Activated CD4-positive, alpha-beta T cell treated with anti-CD3 and anti-CD28 coated beads, Interleukin-2, Interleukin-6, amounts not matched to agents 100 ng/mL and 50 ng/mL, durations not matched to agents 16 hours and 8 hours (primary cell): ENCODE data around the gene SPATA21.

Source experiments
- DNase-seq: peaks from one replicate; pipeline ENCODE4 v3.0.0-alpha.2; 2020

SPATA21 gene

DNA sequence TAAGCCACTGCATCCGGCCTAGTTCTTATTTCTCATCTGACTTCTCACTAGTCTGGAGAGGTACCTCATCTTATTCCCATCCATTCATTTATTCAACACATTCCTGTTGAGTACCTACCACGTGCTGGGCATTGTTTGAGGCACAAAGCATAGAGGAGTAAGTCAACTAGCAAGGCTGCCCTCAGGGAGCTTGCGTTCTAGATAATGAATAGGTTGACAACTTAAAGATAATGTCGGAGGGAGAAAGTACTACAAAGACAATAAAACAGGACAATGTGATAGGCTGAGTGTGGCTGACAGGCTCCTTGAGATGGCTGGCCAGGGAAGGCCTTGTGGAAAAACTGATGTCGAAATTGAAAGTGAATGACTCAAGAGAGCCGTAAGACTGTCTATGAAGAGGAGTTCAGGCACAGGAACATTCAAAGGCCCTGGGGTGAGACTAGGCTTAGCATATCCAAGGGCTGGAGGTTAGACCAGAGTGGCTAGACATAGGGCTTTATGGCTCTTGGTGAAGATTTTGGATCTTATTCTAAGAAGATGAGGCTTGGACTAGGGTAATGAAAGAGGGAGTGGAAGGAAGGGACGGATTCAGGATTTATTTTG is 18.3 kb downstream of the SPATA21 start:
- peak; percentile 27 for DNase-seq

DNA sequence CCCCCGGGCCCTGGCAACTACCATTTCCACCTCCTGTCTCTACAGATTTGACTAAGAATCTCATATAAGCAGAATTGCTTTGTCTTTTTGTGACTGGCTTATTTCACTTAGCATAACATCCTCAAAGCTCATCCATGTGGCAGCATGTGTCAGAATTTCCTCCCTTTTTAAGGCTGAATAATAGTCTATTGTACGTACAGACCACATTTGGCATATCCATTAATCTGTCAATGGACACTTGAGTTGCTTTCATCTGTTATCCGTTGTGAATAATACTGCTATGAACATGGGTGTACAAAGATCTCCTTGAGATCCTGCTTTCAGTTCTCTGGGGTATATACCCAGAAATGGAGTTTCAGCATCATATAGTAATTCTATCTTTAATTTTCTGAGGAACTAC is 24.0 kb downstream of the SPATA21 start:
- DNase-seq = no peak

DNA sequence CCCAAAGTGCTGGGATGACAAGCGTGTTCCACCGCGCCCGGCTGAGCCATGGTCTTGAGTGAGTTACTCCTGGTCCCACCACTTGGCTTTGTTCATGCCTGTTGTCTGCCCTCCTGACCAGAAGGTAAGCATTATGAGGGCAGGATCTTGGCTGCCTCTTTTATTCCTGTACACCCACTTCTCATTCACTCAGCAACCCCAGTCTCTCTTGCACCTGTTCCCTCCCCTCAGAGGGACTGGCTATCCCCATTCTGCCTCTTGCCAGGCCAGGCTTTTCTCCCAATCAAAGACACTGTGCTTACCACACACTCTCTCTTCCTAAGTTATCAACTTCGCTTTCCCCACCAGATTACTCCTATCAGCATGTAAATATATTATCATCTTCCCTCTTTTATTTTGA is 26.4 kb downstream of the SPATA21 start:
- DNase-seq = no peak

DNA sequence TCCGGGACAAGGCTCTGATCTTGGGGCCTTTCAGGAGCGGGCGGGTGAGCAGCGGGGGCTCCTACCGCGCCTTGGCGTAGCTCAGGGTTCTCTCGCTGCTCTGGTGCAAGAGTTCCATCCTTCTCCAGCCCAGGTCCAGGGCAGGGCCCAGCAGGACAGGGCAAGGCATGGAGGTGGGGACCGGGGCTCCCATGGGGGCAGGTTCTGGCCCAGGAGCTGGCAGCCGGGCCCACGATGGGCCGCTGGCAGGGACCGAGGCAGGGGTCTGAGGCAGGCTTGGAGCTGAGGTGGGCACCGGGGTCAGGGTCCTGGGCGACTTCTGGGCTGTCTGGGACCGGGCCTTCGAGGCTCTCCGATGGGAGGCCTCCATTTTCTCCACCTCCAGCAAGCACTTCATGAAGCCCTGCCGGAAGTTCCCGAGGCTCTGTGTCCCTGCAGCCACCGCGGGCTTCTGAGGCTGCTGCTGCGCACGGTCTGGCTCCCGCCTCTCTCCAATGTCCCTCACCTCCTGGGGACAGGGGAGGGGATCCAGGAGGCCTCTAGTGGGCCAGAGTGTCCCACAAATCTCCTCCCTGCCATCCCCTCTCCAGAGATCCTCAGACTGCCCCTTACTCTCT is 27.6 kb downstream of the SPATA21 start:
- DNase-seq = no peak

DNA sequence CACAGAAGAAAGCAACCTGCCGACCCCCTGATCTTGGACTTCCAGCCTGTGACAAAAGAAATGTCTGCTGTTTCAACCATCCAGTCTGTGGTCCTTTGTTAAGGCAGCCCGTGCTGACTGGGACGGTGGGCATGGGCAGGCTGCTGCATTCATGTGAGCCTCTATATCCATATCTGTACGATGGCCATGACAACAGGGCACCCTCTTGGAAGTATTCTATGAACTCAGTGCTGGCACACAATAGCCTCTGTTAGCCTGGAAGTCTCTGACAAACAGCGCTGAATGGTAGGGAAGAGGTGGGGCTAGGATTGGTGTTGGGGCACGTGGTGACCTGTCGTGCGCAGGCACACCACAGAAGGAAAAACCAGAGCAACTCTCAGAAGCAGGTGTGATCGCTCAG is 30.4 kb downstream of the SPATA21 start:
- no peak for DNase-seq

DNA sequence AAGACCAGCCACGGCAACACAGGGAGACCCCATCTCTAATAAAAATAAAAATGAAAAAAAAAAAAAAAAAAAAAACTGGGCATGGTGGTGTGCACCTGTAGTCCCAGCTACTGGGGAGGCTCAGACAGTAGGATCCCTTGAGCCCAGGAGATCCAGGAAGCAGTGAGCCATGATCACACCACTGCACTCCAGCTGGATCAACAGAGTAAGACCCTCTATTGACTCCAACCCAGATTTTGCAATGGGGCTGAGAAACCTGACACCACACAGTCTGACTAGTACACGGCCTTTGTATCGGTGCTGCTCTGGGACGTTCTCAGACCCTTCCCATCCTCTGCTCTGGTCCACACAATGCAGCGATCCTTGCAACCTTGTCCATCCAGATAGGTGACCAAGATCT is 31.8 kb downstream of the SPATA21 start:
- DNase-seq = no peak

DNA sequence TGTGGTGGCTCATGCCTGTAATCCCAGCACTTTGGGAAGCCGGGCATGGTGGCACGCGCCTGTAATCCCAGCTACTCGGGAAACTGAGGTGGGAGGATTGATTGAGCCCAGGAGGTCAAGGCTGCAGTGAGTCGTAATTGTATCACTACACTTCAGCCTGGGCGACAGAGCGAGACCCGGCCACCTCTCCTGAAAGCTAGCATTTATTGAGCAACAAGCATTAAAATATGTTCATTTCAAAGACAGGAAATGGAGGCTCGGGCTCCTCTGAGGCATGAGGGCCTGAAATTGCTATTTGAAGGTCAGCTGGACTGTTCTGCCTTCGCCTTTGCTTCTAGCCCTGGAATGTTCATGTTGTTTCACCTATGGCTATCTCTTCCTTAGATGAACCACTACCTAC is 34.5 kb downstream of the SPATA21 start:
- DNase-seq = no peak

DNA sequence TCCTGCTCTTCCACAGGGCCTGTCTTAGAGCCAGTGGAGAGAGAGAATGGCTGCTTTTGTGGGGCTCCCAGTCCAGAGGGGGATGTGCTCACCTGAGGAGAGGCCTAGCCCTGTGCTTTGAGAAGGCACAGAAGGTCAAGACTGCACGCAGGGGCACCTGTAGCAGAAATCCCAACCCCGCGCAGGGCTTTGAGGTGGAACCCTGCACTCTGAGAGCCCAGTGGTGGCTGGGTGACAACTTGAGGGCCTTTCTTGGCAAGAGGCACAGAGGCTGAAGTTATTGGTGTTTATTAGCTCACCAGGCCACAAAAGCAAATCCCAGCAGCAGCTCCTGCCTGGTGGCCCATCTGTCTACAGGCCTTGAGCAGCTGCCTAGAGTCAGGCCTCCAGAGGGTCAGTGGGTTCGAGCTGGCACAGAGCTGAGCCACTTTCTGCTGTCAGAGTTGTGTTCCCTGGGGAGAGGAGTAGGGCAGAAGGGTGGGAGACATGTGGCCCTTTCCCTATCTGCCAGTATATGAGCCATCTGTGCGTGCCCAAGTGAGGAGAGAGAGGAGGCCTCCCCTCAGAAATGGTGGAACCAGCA is 38.8 kb downstream of the SPATA21 start:
- DNase-seq = no peak

DNA sequence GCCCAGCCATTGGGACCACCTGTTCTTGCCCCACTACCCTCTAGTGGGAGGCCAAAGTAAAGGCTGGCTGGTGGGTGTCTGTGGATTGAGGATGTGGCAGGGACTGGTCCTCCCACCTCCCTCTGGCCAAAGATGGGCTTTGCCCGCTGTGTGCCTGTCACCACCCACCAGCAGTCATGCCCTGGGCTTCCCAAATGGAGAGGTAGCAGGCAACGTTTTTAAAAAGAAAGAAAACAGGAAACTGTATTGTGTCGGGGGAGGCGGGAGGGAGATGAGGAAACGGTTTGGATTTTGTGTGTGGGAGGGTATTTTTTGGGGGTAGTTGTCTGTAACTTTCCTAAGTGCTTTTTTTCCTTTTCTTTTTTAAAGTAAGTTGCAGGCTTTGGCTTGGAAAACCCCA is 40.1 kb downstream of the SPATA21 start:
- no peak for DNase-seq

DNA sequence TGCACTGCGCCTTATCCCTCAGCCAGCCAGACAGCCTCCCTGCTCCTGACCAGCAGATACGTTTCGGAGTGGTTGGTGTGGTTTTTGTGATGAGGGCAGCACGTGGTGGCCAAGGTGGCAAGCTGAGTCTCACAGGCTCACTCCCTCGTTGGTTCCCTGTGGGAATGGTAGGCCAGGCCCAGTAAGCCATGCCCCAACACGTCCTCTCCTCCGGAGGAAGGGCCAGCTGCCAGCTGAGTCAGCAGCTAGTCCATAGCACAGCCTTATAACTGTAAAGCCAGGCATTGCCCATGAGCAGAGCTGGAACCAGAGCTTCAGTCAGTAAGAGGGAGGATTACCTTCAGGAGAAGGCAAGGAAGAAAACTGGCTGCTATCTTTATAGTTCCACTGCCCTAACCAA is 40.6 kb downstream of the SPATA21 start:
- DNase-seq = no peak

DNA sequence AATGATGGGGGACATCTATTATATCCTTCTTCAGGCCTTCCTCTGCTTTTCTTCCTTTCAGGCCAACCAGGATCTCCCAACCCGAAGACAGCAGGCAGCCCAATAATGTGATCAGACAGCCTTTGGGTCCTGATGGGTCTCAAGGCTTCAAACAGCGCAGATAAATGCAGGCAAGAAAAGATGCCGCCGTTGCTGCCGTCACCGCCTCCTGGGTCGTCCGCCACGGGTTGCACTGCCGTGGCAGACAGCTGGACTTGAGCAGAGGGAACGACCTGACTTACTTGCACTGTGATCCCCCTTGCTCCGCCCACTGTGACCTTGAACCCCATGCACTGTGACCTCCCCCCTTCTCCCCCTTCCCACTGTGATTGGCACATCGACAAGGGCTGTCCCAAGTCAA is 42.2 kb downstream of the SPATA21 start:
- DNase-seq = no peak

DNA sequence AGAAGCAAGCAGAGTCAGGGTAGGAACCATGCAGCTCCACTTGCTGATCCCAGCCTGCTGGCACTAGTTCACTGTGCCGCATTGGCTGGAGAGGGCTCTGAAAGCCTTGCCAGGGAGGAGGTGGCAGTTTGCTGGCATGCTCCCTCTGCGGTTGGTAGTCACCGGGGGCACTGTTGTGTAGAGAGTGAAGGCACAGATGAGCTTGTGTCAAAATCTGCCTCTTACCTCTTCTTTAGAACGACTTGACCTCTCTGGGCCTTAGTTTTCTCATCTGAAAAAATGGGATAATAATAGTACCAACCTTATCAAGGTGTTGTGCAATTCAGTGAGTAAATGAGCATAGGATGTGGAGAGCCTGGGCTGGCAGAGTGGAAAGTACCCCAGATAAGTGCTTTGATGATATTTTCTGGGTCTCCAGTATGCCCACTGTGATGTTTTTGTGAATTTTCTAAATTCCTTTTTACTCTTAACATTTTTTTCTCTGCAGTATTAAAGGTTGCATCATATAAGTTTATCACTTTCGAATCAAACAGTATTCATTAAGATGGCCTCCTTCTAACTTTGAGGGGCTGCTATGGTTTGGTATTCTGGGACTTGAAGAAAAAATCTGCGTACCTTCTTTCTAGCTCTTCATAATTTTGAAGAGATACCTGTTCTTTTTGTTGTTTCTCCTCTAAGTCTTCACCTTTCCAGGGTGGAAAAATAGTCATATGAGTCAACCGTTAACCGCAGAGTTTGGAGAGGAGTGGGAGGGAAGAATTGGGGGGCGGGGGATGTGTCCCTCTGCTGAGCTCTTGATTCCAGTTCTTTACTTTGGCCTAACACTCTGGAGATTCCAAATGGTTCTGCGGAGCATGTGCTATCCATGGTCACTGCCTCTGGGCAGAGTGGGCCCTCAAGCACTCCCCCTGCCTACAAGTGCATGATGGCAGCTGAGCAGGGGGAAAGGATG is 43.4 kb downstream of the SPATA21 start:
- DNase-seq = no peak

DNA sequence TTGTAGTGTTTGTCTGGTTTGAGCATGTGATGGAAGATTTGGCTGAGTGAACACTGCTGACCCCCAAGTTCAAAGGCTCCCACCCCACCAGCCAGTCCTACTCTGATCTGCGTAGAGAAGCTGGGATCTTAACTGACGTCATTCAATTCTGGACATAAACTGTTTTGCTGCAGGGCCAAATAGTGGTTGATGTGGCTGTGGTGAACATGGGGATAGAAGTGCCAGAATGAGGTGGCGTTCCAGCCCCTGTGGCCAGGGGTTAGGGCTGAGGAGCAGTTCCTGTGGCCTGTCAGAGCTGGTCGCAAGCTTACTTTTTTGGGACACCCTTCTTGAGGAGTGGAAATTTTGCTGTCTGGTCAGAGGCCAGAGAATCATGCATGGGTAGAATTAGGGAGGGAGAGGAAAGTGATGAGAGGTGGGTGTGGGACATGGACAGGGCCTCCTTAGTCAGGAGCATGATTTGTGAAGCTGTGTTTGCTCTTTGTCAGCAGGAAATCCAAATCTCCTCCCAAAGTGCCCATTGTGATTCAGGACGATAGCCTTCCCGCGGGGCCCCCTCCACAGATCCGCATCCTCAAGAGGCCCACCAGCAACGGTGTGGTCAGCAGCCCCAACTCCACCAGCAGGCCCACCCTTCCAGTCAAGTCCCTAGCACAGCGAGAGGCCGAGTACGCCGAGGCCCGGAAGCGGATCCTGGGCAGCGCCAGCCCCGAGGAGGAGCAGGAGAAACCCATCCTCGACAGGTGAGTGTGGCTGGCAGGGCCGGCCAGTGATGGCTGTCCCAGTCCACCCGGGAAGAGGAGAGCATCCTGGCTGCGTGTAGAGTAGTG is 44.3 kb downstream of the SPATA21 start:
- no peak for DNase-seq

DNA sequence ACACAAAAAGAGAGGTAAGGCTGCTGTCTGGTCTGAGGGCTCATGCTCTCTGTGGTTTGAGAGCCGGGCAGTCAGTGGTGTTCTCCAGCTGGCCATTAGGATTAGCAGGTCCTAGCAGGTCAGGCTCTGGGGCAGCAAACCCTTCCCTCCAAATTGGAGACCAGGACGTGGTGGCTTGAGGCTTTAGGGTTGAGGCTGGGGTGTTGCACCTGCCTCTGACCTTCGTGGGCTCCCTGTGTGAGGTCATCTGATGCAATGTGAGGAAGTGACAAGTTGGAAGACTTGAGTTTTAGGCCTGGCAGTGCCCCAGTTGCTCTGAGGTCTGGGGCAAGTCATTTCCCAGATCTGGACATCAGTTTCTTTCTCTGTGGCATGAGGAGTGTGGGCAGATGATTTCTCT is 45.8 kb downstream of the SPATA21 start:
- peak; percentile 50 for DNase-seq

DNA sequence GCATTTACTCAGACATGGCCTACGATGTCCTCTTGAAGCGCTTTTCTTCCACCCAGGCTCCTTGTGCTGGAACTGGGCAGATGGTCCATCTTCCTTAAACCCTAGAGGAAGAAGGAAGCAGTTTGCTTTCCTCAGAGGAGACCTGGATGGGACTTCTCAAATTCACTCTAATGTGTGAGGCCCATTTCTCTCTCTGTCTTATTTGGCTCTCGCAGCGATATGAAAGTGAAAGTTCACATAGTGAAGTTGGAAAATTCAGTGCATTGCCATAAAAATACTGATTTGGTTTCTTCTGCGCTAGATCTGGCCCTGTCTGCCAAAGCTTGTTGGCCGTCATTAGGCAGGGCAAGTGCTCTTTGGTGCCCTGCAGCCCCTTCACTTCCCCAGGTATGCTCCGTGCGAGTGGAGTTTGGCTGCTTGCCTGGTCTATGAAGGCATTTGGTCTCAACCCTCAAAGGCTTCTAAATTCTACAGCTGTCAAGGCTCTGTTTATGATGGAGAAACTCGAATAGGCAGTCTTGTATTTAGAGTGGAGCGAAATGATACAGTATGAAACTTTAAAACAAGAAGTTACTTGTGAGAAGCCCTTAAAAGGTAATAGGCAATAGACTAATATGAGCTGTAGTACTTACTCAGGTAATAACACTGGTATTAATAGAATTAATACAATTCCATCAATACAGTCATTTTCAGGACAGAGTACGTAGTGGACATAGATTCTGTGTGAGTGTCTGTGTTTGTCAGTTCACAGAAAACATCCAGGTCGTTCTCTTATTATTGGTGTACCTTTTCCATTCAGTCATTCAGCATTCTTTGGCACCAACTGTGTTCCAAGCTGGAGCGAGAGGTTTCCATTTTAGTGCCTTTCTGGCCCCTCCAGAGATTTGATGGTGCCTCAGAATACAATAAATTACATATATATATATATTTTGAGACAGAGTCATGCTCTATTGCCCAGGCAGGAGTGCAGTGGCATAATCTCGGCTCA is 49.7 kb downstream of the SPATA21 start:
- no peak for DNase-seq

DNA sequence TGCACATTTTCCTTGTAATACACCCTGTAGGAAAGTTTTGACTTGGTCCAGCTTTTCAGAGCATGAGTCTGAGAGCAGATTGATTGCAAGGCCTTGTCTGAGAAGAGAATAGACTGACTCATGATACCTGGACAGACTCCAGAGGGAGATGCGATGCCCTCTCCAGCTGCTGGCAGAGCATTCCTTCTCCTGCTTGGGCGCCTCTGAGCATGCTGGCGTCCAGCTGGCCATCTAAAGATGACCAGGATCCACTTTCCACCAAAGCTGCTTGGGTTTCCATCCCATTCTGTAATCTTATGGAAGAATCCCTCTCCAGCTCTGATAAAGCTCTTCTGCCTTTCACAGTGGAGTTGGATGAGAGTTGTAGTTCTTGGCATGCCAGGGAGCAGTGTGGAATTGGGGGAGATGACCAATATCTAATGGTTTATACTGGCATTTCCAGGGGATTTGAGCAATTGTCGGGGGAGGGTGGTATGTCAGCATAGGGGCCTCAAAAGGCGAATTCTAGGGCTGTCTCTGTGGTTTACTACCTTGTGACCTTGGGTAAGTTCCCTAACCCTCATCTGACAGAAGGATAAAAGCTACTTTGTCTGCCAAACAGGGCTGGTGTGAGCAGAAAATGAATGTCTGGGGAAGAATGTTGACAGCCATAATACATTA is 50.6 kb downstream of the SPATA21 start:
- DNase-seq = no peak

DNA sequence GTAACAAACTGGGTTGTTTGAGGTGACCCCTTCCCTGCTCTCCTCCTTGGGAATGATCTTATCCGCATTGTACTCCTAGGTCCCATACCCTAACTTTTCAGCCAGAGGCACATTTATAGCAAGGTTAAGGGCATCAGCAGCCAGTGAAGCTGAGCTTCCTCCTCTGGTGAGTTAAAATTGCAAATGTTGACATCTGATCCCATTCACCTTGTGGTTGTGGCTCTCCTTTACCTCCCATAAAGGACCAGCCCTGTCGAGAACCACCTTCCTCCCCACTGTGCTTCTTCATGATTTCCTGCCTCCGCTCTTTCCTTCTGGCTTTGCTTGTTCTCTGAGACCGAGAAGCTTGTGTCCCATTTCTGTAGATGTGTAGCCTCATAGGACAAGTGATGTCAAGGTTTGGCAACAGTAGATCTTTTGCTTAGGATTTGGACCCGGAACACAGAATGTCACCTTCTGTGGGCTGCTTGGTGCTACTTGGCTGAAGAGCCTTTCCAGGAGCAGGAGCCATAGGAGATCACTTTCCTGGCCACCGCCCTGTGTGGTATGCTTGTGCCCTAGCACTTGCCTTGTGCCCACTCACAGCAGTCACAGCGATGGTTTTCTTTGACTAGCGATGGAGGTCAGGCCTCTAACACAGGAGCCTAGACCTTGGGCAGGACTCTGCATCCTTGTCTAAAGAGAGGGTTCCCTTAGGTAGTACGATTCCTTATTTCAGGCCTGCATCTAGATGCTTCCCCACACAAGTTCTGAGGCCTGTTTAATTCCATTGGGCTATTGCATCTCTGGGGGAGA is 51.4 kb downstream of the SPATA21 start:
- DNase-seq = no peak

DNA sequence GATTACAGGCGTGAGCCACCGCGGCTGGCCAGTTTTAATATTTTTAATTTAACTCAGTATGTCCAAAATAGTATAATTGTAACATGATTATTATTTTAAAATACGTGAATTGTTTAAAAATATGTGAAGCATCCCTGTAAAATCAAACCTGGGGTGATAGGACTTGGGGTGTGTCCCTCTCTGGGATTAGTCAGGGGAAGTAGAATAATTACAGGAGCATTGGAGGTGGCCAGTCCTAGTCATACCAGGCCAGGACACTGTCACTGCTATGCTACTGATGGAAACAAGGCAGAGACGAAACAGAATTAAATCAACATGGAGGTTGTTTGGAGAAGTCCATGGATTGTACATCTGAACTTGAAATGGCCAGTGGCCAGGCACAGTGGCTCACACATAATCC is 53.3 kb downstream of the SPATA21 start:
- no peak for DNase-seq

DNA sequence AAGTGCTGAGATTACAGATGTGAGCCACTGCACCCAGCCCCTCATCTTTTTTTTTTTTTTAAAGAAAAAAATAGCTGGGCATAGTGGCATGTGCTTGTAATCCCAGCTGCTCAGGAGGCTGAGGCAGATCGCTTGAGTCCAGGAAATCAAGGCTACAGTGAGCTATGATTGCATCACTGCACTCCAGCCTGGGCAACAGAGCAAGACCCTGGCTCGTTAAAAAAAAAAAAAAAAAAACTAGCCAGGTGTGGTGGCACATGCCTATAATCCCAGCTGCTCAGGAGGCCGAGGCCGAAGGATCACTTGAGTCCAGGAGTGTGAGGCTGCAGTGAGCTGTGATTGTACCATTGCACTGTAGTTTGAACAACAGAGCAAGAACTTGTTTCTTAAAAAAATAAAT is 56.4 kb downstream of the SPATA21 start:
- no peak for DNase-seq

DNA sequence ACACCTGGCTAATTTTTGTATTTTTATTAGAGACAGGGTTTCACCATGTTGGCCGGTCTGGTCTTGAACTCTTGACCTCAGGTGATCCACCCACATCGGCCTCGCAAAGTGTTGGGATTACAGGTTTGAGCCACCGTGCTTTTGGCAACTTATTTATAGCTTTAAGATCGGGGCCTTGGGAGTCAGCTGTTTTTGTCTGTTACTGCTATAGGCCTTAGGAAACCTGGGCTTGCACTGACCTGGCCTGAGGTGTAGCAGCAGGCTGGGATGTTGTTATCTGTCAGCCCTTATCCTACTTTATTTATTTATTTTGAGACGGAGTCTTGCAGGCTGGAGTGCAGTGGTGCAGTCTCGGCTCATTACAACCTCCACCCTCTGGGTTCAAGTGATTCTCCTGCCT is 58.8 kb downstream of the SPATA21 start:
- no peak for DNase-seq
